Stimulated activated naive CD8-positive, alpha-beta T cell treated with anti-CD3 and anti-CD28 coated beads, Interleukin-15, Interleukin-2, amounts not matched to agents 100 U/mL and 50 U/mL, for 24 hours (primary cell): ENCODE data around the gene CRYBB2.
"Not testable (repeated sequence)": the region's sequence is repeated elsewhere in the genome, so short reads cannot be mapped to it uniquely, and the experiment has no call there.

Source experiments
- ATAC-seq: fragments of 150-1000 bp; cut with Tn5 transposase; one replicate; pipeline ENCODE4 v1.10.0; 2021
- DNase-seq: peaks from one replicate; pipeline ENCODE4 v3.0.0; 2021

Gene CRYBB2

DNA sequence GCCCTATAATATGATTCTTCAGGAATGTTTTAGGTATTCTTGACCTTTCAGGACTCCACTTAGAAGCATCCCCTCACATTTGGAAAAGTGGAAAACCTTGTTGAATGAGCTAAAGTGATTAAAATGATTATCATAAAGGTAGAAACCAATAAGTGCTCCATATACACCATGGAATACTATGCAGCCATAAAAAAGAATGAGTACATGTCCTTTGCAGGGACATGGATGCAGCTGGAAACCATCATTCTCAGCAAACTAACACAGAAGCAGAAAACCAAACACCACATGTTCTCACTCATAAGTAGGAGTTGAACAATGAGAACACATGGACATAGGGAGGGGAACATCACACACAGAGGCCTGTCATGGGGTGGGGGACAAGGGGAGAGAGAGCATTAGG is 14.3 kb downstream of the CRYBB2 start:
- ATAC-seq, DNase-seq: not testable (repeated sequence)

DNA sequence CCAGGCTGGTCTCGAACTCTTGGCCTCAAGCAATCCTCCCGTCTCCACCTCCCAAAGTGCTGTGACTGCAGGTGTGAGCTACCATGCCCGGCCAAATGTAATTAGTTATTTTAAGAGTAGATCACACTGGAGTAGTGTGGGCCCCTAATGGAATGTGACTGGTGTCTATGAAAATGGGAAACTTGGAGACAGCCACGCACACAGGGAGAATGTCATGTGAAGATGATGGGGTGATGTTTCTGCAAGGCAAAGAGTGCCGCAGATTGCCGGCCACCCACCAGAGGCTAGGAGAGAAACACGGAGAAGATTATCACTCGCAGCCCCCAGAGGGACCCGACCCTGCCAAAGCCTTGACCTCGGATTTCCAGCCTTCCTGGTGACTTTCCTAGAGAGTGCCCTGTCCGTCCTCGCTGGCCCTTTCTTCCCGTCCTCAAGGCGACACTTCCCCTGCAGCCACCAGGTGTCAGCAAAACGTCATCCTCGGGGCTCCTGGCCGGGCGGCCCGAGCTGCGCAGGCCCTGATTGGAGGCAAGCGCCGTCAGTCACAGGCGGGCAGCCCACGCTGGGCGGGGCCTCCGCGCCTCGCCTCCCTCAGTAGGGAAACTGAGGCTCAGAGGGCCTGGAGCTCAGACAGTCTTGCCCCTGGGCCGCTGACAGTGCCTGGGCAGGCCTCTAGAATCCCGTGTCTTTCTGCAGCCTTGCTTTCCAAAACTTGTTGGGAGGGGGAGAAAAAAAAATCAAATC is 16.3 kb downstream of the CRYBB2 start:
- ATAC-seq (peak; percentile 81), DNase-seq (peak; percentile 83)

DNA sequence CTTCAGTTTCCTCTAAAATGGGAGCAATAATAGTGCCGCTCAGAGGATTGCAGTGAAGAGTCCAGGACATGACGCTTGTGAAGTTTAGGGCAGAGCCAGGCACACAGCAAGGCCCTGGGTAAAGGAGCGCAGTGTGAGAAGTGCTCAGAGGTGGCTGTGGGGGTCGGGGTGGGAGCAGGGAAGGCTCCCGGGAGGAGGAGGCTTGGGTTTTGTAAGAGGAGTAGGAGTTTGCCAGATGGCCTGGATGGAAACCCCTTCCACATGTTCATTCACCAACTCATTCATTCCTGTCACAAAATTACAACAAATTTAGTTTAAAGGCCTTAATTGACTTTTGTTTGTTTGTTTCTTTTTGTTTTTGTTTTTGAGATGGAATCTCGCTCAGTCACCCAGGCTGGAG is 17.0 kb downstream of the CRYBB2 start:
- DNase-seq (no peak), ATAC-seq (no peak)

DNA sequence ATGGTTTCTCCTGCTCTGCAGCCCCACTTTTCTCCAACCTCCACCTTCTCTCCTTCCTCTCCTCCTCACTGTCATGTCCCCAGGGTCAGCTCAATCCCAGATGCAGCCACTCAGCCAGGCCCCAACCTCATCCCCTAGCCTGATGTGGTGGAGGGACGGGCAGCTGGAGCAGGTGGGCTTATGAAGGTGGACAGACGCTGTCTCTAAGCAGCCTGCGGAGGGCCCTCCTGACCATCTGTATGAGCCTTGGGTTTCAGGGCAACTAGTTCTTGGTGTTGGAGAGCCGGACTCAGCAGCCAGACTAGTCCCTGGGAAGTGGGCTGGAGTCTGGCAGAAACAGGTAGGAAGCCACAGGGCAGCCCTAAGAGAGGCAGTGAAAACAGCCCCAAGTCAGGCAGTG is 18.1 kb downstream of the CRYBB2 start:
- ATAC-seq (no peak), DNase-seq (no peak)

DNA sequence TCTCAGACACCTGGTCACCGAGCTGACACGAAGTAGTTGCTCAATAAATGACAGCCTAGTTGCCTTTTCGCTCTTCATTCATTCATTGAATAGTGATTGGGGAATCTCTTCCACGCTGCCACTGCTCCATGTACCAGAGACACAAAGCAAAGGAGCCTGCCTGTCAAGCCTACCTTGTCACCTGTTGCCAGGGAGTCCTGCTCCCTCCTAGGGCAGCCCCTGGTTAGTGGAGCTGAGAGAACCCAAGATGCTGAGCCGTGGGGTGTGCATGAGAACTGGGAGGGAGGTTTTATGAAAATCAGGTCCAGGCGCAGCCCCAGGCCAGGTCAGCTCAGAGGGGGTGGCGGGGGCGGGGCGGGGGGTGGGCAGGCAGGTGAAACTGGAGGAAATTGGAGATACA is 18.6 kb downstream of the CRYBB2 start:
- ATAC-seq, DNase-seq: not testable (repeated sequence)

DNA sequence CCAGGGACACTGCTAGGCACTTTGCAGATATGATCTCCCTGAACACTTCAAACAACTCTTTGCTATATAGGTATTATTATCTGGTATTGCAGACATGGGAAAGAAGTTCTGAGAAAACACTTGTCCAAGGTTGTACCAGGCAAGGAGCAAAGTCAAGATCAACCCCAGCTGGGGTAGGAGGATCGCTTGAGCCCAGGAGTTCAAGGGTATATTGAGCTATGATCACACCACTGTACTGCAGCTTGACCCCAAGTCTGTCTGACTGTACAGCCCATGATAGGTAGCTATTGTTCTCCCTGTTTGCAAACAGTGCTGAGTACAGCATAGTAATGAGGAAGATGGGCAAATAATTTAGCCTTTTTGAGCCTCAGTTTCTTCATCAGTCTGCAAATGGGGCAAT is 35.7 kb downstream of the CRYBB2 start:
- not testable (repeated sequence) for ATAC-seq, DNase-seq

DNA sequence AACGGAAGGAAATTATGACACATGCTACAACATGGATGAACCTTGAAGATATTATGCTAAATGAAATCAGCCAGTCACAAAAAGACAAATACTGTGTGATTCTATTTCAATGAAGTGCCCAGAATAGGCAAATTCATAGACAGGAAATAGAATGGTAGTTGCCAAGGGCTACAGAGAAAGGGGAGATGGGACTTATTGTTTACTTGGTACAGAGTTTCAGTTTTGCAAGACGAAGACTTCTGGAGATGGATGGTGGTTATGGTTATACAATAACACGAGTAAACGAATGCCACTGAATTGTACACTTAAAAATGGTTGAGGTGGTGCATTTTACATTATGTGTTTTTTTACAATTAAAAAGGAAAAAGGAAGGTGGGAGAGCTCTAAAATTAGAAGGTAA is 48.1 kb downstream of the CRYBB2 start:
- ATAC-seq, DNase-seq: not testable (repeated sequence)

DNA sequence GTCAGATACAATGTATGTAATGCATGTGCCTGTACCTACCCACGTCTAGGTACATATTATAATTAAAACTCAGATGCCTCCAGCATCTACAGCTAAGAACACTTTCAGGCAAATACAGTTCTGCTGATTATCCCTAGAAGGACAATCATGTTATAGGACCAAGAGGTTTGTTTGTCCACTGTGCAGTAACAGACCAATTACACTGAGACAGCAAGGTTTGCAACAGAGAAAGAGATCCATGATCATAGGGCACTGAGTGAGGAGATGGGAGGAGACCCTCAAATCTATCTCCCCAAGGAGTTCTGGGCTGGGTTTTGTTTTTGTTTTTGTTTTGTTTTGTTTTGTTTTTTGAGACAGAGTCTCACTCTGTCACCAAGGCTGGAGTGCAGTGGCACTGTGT is 49.5 kb downstream of the CRYBB2 start:
- ATAC-seq, DNase-seq: not testable (repeated sequence)

DNA sequence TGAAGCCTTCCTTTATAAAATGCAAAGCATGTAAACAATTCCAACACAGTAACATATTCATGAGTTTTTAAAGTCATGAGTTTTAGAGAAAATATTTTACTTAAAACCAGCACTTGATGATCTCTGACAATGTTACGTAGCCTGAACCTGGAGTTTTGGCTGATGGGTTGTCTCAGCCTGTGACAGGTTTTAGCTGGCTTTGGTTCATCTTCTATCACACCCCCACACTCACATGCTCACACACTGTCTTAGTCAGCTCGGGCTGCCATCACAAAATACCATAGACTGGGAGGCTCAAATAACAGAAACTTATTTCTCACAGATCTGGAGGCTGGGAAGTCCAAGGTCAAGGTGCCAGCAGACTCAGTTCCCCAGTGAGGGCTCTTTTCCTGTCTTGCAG is 50.6 kb downstream of the CRYBB2 start:
- ATAC-seq, DNase-seq: not testable (repeated sequence)

DNA sequence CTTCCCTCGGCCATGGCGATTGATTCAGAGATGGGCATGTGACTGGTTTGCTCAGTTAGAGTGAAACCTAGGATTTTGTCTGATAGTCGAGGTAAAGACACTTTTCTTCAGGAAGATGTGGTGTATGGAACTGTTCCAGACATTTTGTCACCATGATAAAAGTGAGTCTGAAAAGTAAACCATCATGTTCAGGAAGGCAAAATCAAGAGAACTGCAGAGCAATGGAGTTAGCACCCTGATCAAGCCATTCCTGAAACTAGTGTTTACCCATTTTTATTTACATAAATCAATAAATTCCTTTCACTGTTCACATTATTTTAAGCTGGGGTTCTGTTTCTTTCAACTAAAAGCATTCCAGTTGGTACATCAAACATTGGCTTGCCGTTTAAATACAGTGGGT is 53.8 kb downstream of the CRYBB2 start:
- ATAC-seq, DNase-seq: not testable (repeated sequence)

DNA sequence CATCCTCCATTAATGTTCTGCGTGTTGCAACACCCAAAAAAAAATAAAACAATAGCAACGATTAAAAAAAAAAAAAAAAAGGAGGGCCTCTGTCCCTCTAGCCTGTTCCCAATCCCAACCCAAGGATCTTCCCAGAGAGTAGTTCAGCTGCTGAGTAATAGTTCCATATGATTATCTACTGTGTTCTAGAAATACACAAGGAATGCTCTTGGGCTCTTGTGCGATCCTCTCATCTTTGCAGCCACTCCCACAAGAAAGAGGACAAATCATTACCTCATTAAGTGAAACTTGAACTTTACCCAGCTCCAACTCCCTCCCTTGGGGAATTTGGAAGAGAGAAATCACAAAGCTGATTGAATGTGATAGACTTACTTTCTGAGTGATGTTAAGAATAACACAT is 54.5 kb downstream of the CRYBB2 start:
- ATAC-seq, DNase-seq: not testable (repeated sequence)

DNA sequence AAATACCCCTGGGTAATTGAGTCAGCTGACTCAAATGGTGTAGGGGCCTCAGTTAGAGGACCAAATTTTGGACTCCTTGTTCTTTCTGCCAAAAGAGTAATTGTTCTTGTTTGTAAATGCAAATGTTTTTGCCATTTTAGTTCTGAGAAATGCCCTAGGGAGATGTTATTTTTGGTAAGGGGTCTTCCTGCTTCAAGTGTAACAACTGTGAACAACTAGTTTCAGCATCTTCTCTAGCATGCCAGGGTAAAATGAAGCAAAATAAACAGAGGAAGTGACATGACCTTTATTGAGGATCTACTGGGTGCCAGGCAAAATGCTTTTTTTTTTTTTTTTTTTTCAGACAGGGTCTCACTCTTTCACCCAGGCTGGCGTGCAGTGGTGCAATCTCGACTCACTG is 60.7 kb downstream of the CRYBB2 start:
- not testable (repeated sequence) for ATAC-seq, DNase-seq
